GM12874 (cell line): ENCODE results near the gene TECPR2.

Experiments used
- CTCF ChIP-seq: IDR thresholded peaks from 2 replicates; pipeline ENCODE4 v1.5.1; 2011; ENCODE audit warnings: low read depth, mild to moderate bottlenecking, control low read depth, low read length, moderate library complexity; ENCODE audit not compliant: insufficient read depth

TECPR2 gene

GRCh38 chr14:102485693-102486512 lies 123.2 kb downstream of the TECPR2 start:
- TF ChIP-seq CTCF, result no peak

GRCh38 chr14:102486513-102487203 lies 123.9 kb downstream of the TECPR2 start:
- TF ChIP-seq CTCF, result no peak

DNA sequence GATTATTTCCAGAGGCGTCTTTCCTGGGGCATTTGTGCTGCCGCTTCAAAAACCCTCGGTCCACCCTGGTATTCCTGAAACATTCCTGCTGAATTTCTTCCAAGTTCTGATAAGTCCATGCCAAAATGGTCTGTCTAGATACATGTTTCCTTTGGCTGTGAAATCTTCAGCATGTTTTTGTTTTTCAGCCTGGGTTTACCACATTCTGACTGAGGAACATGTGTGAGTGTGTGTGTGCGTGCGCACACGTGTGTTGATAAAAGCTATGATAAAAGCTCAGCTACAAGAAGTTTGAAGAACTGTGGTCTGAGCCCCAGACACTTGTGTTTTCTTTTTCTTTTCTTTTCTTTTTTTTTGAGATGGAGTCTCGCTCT lies 124.5 kb downstream of the TECPR2 start:
- TF ChIP-seq CTCF, result no peak

DNA sequence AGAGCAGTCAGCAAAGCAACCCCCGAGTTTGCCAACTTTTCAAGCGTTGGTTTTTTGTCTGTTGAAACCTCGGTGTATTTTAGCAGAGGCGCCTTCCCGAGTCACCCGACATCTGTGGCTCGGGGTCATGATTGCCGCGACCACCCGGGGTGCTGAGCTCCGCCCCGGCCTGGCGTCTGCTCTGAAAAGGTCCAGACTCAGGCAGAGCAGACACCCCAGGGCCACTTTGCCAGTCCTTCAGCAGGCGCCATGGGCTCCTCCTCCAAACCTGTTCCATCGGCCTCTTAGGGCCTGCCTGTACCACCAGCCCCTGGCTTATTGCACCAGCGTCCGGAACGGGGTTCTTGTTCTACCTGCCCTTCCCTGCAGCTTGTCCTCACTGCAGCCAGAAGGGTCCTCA lies 127.7 kb downstream of the TECPR2 start:
- TF ChIP-seq CTCF, result no peak

DNA sequence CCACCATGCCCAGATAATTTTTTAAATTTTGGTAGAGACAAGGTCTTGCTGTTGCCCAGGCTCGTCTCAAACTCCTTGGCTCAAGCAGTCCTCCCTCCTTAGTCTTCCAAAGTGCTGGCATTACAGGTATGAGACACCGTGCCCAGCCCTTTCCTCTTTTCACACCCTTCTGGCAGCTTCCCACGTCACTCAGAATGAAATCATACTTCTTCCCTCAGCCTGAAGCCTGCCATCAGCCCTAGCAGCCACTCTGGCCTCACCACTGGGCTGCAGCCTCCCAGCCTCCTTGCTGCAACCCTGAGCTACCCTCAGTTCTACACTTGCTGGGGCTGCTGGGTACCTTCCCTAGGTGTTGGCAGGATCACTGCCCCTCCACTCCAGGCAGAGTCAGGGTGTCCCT lies 128.6 kb downstream of the TECPR2 start:
- TF ChIP-seq CTCF, result no peak

DNA sequence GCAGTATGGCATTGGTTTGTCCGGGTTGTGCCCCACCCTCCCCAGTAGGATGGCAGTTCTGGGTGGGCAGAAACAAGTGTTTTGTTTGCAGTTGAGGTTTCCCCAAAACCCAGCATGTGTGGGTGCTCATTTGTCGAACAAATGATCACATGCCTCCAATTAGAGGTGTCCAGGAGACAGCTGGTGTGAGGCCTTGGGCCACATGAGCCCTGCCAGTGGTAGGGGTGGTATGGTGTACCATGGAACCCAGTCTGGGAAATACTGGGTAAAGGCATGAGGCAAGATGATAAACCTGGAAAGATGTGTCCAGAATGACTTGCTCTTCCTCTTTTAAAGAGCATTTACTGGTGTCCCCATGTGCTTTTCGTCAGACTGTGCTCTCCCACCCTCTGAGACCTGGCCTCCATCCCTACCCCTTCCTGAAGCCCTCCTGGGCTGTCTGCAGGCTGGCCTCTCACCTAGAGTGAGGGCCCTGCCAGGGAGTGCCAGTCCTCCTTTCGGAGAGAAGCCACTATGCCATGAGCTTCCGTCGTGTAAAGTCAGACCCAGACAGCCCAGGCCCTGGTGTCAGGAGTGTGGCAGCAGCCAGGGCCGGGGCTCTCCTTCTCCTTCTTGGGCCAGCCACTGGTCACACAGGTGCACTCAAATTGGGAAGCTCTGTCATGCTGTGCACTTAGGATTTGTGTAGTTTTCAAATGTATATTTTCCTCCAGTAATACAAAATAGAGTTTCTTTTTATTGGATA lies 129.2 kb downstream of the TECPR2 start:
- no peak for TF ChIP-seq CTCF

- TF ChIP-seq CTCF, result no peak
Measured at GRCh38 chr14:102492531-102492910, 129.8 kb downstream of the TECPR2 start.
